SU-DHL-6 (cell line): ENCODE data around the gene BCAS3.
"Not testable (repeated sequence)": the region's sequence is repeated elsewhere in the genome, so short reads cannot be mapped to it uniquely, and the experiment has no call there.

Source experiments
- H2AFZ ChIP-seq: fragments of 200-600 bp; sonication (generic); 2 replicates; pipeline ENCODE4 v1.6.1; 2014; ENCODE audit warnings: low read depth, mild to moderate bottlenecking, moderate library complexity, mixed read lengths, antibody characterized with exemption, low read length; ENCODE audit not compliant: severe bottlenecking
- H3F3A ChIP-seq: fragments of 200-600 bp; shearing (Covaris generic); 2 replicates; pipeline ENCODE4 v1.6.0; 2016; ENCODE audit warnings: antibody characterized with exemption, mild to moderate bottlenecking; ENCODE audit not compliant: insufficient read depth
- H3K27ac ChIP-seq: fragments of 200-600 bp; sonication (generic); 2 replicates; pipeline ENCODE4 v1.5.1; 2016; ENCODE audit warnings: low read depth, mild to moderate bottlenecking, low read length, moderate library complexity, mixed read lengths
- H3K27me3 ChIP-seq: fragments of 200-600 bp; sonication (generic), shearing (Covaris generic); 2 replicates; pipeline ENCODE4 v1.6.0; 2014; ENCODE audit warnings: mild to moderate bottlenecking, low read length
- H3K36me3 ChIP-seq: fragments of 200-600 bp; sonication (generic); 2 replicates; pipeline ENCODE4 v1.6.1; 2014; ENCODE audit warnings: mild to moderate bottlenecking, low read length, mixed read lengths
- H3K4me2 ChIP-seq: fragments of 300-600, 200-600 bp; shearing (Covaris generic), sonication (generic); 2 replicates; pipeline ENCODE4 v1.6.0; 2014; ENCODE audit warnings: low read length, low read depth, mild to moderate bottlenecking; ENCODE audit not compliant: poor library complexity, severe bottlenecking
- H3K4me3 ChIP-seq: fragments of 200-600 bp; sonication (generic); 2 replicates; pipeline ENCODE4 v1.5.1; 2014; ENCODE audit warnings: antibody characterized with exemption, low read length, mild to moderate bottlenecking, mixed read lengths; ENCODE audit not compliant: insufficient read depth, poor library complexity, severe bottlenecking
- H3K79me2 ChIP-seq: fragments of 200-600 bp; sonication (generic); 2 replicates; pipeline ENCODE4 v1.6.1; 2014; ENCODE audit warnings: mild to moderate bottlenecking, low read length, moderate library complexity; ENCODE audit not compliant: insufficient read depth
- H3K9ac ChIP-seq: fragments of 200-600 bp; sonication (generic); 2 replicates; pipeline ENCODE4 v1.7.0; 2014; ENCODE audit warnings: mild to moderate bottlenecking, low read length
- H3K9me2 ChIP-seq: fragments of 200-600 bp; sonication (generic); replicated peaks from 2 replicates; pipeline ENCODE4 v1.6.1; 2014; ENCODE audit warnings: low read length; ENCODE audit not compliant: insufficient read depth
- H3K9me3 ChIP-seq: fragments of 200-600 bp; sonication (generic); 2 replicates; pipeline ENCODE4 v1.6.1; 2014; ENCODE audit warnings: low read length, mixed read lengths; ENCODE audit not compliant: insufficient read depth
- H4K20me1 ChIP-seq: fragments of 200-600 bp; sonication (generic); 2 replicates; pipeline ENCODE4 v1.6.1; 2014; ENCODE audit warnings: low read depth, mild to moderate bottlenecking, antibody characterized with exemption, low read length, moderate library complexity, mixed read lengths
- CTCF ChIP-seq: fragments of 200-600 bp; sonication (generic); IDR thresholded peaks from one replicate; pipeline ENCODE4 v1.5.1; 2017; ENCODE audit warnings: antibody characterized with exemption, mild to moderate bottlenecking, low read length, moderate library complexity; ENCODE audit not compliant: insufficient read depth, poor library complexity, severe bottlenecking
- EZH2phosphoT487 ChIP-seq: fragments of 200-600 bp; sonication (generic), shearing (Covaris generic); conservative IDR thresholded peaks from 2 replicates; pipeline ENCODE4 v1.6.1; 2018; ENCODE audit warnings: mild to moderate bottlenecking, antibody characterized with exemption, low read length, moderate library complexity, mixed read lengths

Gene BCAS3

GRCh38 chr17:60754057-60754604 lies 76.5 kb downstream of the BCAS3 start:
- no peaks in the 10 kb centered on the region for H3K9me3 ChIP-seq
- no peaks in the 10 kb centered on the region for H3K79me2 ChIP-seq
- no peak overlapping the region for H3K9ac ChIP-seq
- no peaks in the 10 kb centered on the region for H4K20me1 ChIP-seq
- H3K27ac ChIP-seq = no peak overlapping the region
- no peak overlapping the region for H2AFZ ChIP-seq
- no peaks in the 10 kb centered on the region for H3K9me2 ChIP-seq
- no peak for TF ChIP-seq CTCF
- no peak for TF ChIP-seq EZH2phosphoT487
- H3K27me3 ChIP-seq = no peaks in the 10 kb centered on the region
- H3K36me3 ChIP-seq = no peaks in the 10 kb centered on the region
- H3F3A ChIP-seq = no peaks in the 10 kb centered on the region
- H3K4me3 ChIP-seq = no peak overlapping the region
- no peak overlapping the region for H3K4me2 ChIP-seq

- H3K9me3 ChIP-seq, H3K4me2 ChIP-seq, H3F3A ChIP-seq, H4K20me1 ChIP-seq, H3K27ac ChIP-seq, H3K4me3 ChIP-seq, H3K36me3 ChIP-seq, H3K27me3 ChIP-seq, H2AFZ ChIP-seq, H3K9ac ChIP-seq, H3K9me2 ChIP-seq, H3K79me2 ChIP-seq: not testable (repeated sequence)
Observed at GRCh38 chr17:60756798-60757197, 79.1 kb downstream of the BCAS3 start.

- Histone ChIP-seq H3K27me3 (no peaks in the 10 kb centered on the region), H4K20me1 (no peaks in the 10 kb centered on the region), H3K36me3 (no peaks in the 10 kb centered on the region), H3F3A (no peaks in the 10 kb centered on the region), H2AFZ (no peak overlapping the region), H3K9me2 (no peaks in the 10 kb centered on the region), H3K4me3 (no peak overlapping the region), H3K27ac (no peak overlapping the region), H3K9ac (no peak overlapping the region), H3K4me2 (no peak overlapping the region), H3K9me3 (no peaks in the 10 kb centered on the region), H3K79me2 (no peaks in the 10 kb centered on the region)
- TF ChIP-seq EZH2phosphoT487 (no peak), CTCF (no peak)
Observed at GRCh38 chr17:60757437-60757836, 79.8 kb downstream of the BCAS3 start.

- Histone ChIP-seq H4K20me1 (no peaks in the 10 kb centered on the region), H3K27ac (no peak overlapping the region), H3K27me3 (no peaks in the 10 kb centered on the region), H3K9me3 (no peaks in the 10 kb centered on the region), H3K4me3 (no peak overlapping the region), H3K36me3 (no peaks in the 10 kb centered on the region), H2AFZ (no peak overlapping the region), H3K9me2 (no peaks in the 10 kb centered on the region), H3K79me2 (no peaks in the 10 kb centered on the region), H3K9ac (no peak overlapping the region), H3K4me2 (no peak overlapping the region), H3F3A (no peaks in the 10 kb centered on the region)
- TF ChIP-seq EZH2phosphoT487 (no peak), CTCF (no peak)
Observed at GRCh38 chr17:60759756-60760155, 82.1 kb downstream of the BCAS3 start.

GRCh38 chr17:60761301-60761700 lies 83.7 kb downstream of the BCAS3 start:
- H2AFZ ChIP-seq, H3K9me3 ChIP-seq, H3K4me3 ChIP-seq, H3K79me2 ChIP-seq, H3K27me3 ChIP-seq, H3K9me2 ChIP-seq, H3K4me2 ChIP-seq, H3F3A ChIP-seq, H3K36me3 ChIP-seq, H4K20me1 ChIP-seq, H3K9ac ChIP-seq, H3K27ac ChIP-seq: not testable (repeated sequence)
